ENCODE data around the gene C20orf202.

GRCh38 chr20:1160991-1161390 lies 42.3 kb upstream of the C20orf202 start:
- no peak for TF ChIP-seq CTCF (IDR thresholded peaks at IDR 0.05)
- TF ChIP-seq POLR2A (IDR thresholded peaks at IDR 0.05; ENCODE audit: low read length): no peak

All from A549 (cell line).